HEK293T (cell line): ENCODE results near the gene ATG5.
"Not testable (repeated sequence)": the region's sequence is repeated elsewhere in the genome, so short reads cannot be mapped to it uniquely, and the experiment has no call there.

Source experiments
- CTCF ChIA-PET: fragments of 350-600 bp; formaldehyde crosslinking; extraction: SDS; loops from one replicate; lab custom pipeline; 2021; ENCODE audit warnings: antibody characterized with exemption, inconsistent platforms; lab: Yijun Ruan, JAX
- POLR2A ChIA-PET: fragments of 350-600 bp; formaldehyde crosslinking; extraction: SDS; loops from one replicate; lab custom pipeline; 2020; ENCODE audit warnings: antibody characterized with exemption, inconsistent platforms; lab: Yijun Ruan, JAX
- DNase-seq: peaks from one replicate; pipeline ENCODE4 v3.0.0; 2012; ENCODE audit warnings: mixed read lengths; ENCODE audit errors: extremely low spot score
- ARNT ChIP-seq: fragments of 450-650 bp; IDR thresholded peaks from 2 replicates; pipeline ENCODE4 v1.6.1; 2017; ENCODE audit warnings: mild to moderate bottlenecking
- BHLHE40 ChIP-seq: fragments of 450-650 bp; IDR thresholded peaks from 2 replicates; pipeline ENCODE4 v1.6.1; 2016; ENCODE audit warnings: mild to moderate bottlenecking, moderate library complexity, borderline replicate concordance
- CTBP1 ChIP-seq: fragments of 450-650 bp; IDR thresholded peaks from 2 replicates; pipeline ENCODE4 v1.6.1; 2016; ENCODE audit warnings: borderline replicate concordance
- ELF4 ChIP-seq: fragments of 450-650 bp; IDR thresholded peaks from 2 replicates; pipeline ENCODE4 v1.6.1; 2017; ENCODE audit warnings: antibody characterized with exemption
- FOXA1 ChIP-seq: fragments of 450-650 bp; IDR thresholded peaks from 2 replicates; pipeline ENCODE4 v1.6.1; 2016; ENCODE audit warnings: mild to moderate bottlenecking
- FOXK2 ChIP-seq: fragments of 450-650 bp; IDR thresholded peaks from 2 replicates; pipeline ENCODE4 v1.6.1; 2016; ENCODE audit warnings: mild to moderate bottlenecking
- FOXM1 ChIP-seq: fragments of 450-650 bp; IDR thresholded peaks from 2 replicates; pipeline ENCODE4 v1.6.1; 2017; ENCODE audit warnings: mild to moderate bottlenecking, borderline replicate concordance
- HDGF ChIP-seq: fragments of 450-650 bp; IDR thresholded peaks from 2 replicates; pipeline ENCODE4 v1.6.1; 2017; ENCODE audit warnings: antibody characterized with exemption, borderline replicate concordance
- L3MBTL2 ChIP-seq: fragments of 450-650 bp; conservative IDR thresholded peaks from 2 replicates; pipeline ENCODE4 v1.6.1; 2016; ENCODE audit warnings: mild to moderate bottlenecking
- LEF1 ChIP-seq: fragments of 450-650 bp; IDR thresholded peaks from 2 replicates; pipeline ENCODE4 v1.6.1; 2017; ENCODE audit warnings: mild to moderate bottlenecking, borderline replicate concordance
- NFRKB ChIP-seq: fragments of 450-650 bp; IDR thresholded peaks from 2 replicates; pipeline ENCODE4 v1.6.1; 2016; ENCODE audit warnings: mild to moderate bottlenecking, moderate library complexity
- PKNOX1 ChIP-seq: fragments of 450-650 bp; IDR thresholded peaks from 2 replicates; pipeline ENCODE4 v1.6.1; 2016
- SP1 ChIP-seq: fragments of 450-650 bp; IDR thresholded peaks from 2 replicates; pipeline ENCODE4 v1.6.1; 2017
- SUZ12 ChIP-seq: fragments of 450-650 bp; IDR thresholded peaks from 2 replicates; pipeline ENCODE4 v1.6.1; 2016; ENCODE audit warnings: mild to moderate bottlenecking
- TARDBP ChIP-seq: fragments of 450-650 bp; IDR thresholded peaks from 2 replicates; pipeline ENCODE4 v1.6.1; 2016
- ZNF384 ChIP-seq: fragments of 450-650 bp; IDR thresholded peaks from 2 replicates; pipeline ENCODE4 v1.6.1; 2016

Gene ATG5

GRCh38 chr6:106154326-106154725 is 171.2 kb downstream of the ATG5 start:
- TF ChIP-seq PKNOX1 (no peak), ZNF384 (no peak), LEF1 (no peak), FOXK2 (no peak), NFRKB (no peak), TARDBP (no peak), HDGF (no peak), CTBP1 (no peak), SP1 (no peak), ELF4 (no peak), FOXA1 (no peak)
- ChIA-PET POLR2A (no interaction called here), CTCF (no interaction called here)
- no peak for DNase-seq

GRCh38 chr6:106152952-106153351 is 172.6 kb downstream of the ATG5 start:
- ChIA-PET CTCF (no interaction called here), POLR2A (no interaction called here)
- no peak for DNase-seq
- TF ChIP-seq SUZ12 (no peak), L3MBTL2 (no peak), CTBP1 (no peak), SP1 (no peak), ELF4 (no peak), FOXA1 (no peak), LEF1 (no peak), BHLHE40 (no peak)

GRCh38 chr6:106152476-106152875 is 173.1 kb downstream of the ATG5 start:
- CTCF ChIA-PET, POLR2A ChIA-PET, DNase-seq: not testable (repeated sequence)

- DNase-seq = no peak
- ChIA-PET CTCF (no interaction called here), POLR2A (no interaction called here)
- no peak for TF ChIP-seq SP1
- no peak for TF ChIP-seq FOXM1
- no peak for TF ChIP-seq SUZ12
- TF ChIP-seq ARNT = no peak
- TF ChIP-seq HDGF = no peak
- TF ChIP-seq FOXA1 = no peak
- no peak for TF ChIP-seq LEF1
- TF ChIP-seq CTBP1 = no peak
- TF ChIP-seq BHLHE40 = no peak
- no peak for TF ChIP-seq L3MBTL2
- TF ChIP-seq ZNF384 = no peak
- TF ChIP-seq ELF4 = no peak
- TF ChIP-seq PKNOX1 = no peak
- TF ChIP-seq FOXK2 = no peak
- no peak for TF ChIP-seq NFRKB
- no peak for TF ChIP-seq TARDBP
Observed at GRCh38 chr6:106149472-106150069, 176.0 kb downstream of the ATG5 start.

- DNase-seq = no peak
- ChIA-PET POLR2A (no interaction called here), CTCF (interaction anchor here (0.6 kb wide), 2 partner anchors 100 to 1199 kb away, joined by 3 to 4 read pairs; no protein-coding TSS in a partner anchor)
- no peak for TF ChIP-seq CTBP1
- TF ChIP-seq HDGF = no peak
- no peak for TF ChIP-seq FOXM1
- no peak for TF ChIP-seq ELF4
- no peak for TF ChIP-seq FOXA1
- TF ChIP-seq ZNF384 = no peak
- TF ChIP-seq TARDBP = no peak
- no peak for TF ChIP-seq NFRKB
- TF ChIP-seq L3MBTL2 = no peak
- no peak for TF ChIP-seq BHLHE40
- TF ChIP-seq SUZ12 = no peak
- no peak for TF ChIP-seq SP1
- no peak for TF ChIP-seq LEF1
- TF ChIP-seq ARNT = no peak
- TF ChIP-seq PKNOX1 = no peak
- TF ChIP-seq FOXK2 = no peak
Observed at GRCh38 chr6:106147476-106147875, 178.1 kb downstream of the ATG5 start.

GRCh38 chr6:106146852-106147351 is 178.7 kb downstream of the ATG5 start:
- DNase-seq = no peak
- POLR2A ChIA-PET = no interaction called here
- CTCF ChIA-PET = interaction anchor here (0.6 kb wide), 1 partner anchor 99 kb away, joined by 4 read pairs; no protein-coding TSS in a partner anchor
- TF ChIP-seq BHLHE40 = no peak
- TF ChIP-seq FOXK2 = no peak
- no peak for TF ChIP-seq SP1
- TF ChIP-seq FOXM1 = no peak
- TF ChIP-seq PKNOX1 = no peak
- no peak for TF ChIP-seq L3MBTL2
